Measurements from ENCODE around the gene ADAMTS2. TPM values are rescaled to one million over a fixed set of nuclear protein-coding genes. Genes with fewer than 3 reads are reported as not detected.

Gene ADAMTS2
- polyA plus RNA-seq, 3 donors: 0.74 to 2.3 TPM; not detected in 1

GRCh38 chr5:179303451-179304200 lies 41.6 kb downstream of the ADAMTS2 start:
- peaks cover 10 to 11% of the 10 kb centered on the region in 2 donors for H3K9me3 ChIP-seq (replicated peaks in 1 of 2; ENCODE audit: control insufficient read depth in 1 of 2, insufficient read depth in 1 of 2, low read length in 2 of 2)
- no peaks in the 10 kb centered on the region for H3K79me2 ChIP-seq (ENCODE audit: insufficient read depth, low read length)
- no peaks in the 10 kb centered on the region for H4K20me1 ChIP-seq (ENCODE audit: insufficient read depth, low read length)
- TF ChIP-seq CTCF (IDR thresholded peaks at IDR 0.05): no peak
- H3K36me3 ChIP-seq (replicated peaks in 1 of 2; ENCODE audit: control insufficient read depth in 1 of 2, insufficient read depth in 2 of 2, low read length in 2 of 2): no peaks in the 10 kb centered on the region
- WGBS (ENCODE audit: insufficient coverage): 94% methylated on average over 6 of the region's 14 CpGs
- H3K27ac ChIP-seq (ENCODE audit: low read depth in 1 of 2, low read length in 2 of 2): no peak overlapping the region
- no peaks in the 10 kb centered on the region for H3K27me3 ChIP-seq (ENCODE audit: control insufficient read depth in 2 of 2, insufficient read depth in 2 of 2, low read length in 2 of 2)
- H2AFZ ChIP-seq (ENCODE audit: insufficient read depth, low read depth, low read length, poor library complexity, severe bottlenecking): no peak overlapping the region
- H3K27me3 Mint-ChIP-seq (ENCODE audit: low read depth in 3 of 3): peaks cover 2 to 7% (median 4%) of the 10 kb centered on the region in 3 donors
- intact Hi-C loops (cut with micrococcal nuclease): no loop called here
- peaks cover 4% of the 10 kb centered on the region for H3K4me1 Mint-ChIP-seq
- H3K4me3 ChIP-seq (replicated peaks in 1 of 3; ENCODE audit: low read depth in 2 of 3, low read length in 3 of 3): no peak overlapping the region
- H3K4me1 ChIP-seq (ENCODE audit: control insufficient read depth in 1 of 2, insufficient read depth in 2 of 2, low read length in 2 of 2): no peaks in the 10 kb centered on the region
- no peak overlapping the region for H3K27ac Mint-ChIP-seq
- DNase-seq: no peak
- peaks cover 12 to 40% (median 25%) of the 10 kb centered on the region in 7 donors for H3K9me3 Mint-ChIP-seq
- H3K36me3 Mint-ChIP-seq: no peaks in the 10 kb centered on the region
- H3K4me2 ChIP-seq (replicated peaks; ENCODE audit: extremely low read depth, low read length, poor library complexity, severe bottlenecking): no peak overlapping the region
- no peak overlapping the region for H3K9ac ChIP-seq (ENCODE audit: insufficient read depth, low read length, poor library complexity, severe bottlenecking)
- H3K4me3 Mint-ChIP-seq: no peak overlapping the region

GRCh38 chr5:179302499-179303185 lies 42.6 kb downstream of the ADAMTS2 start:
- no peak overlapping the region for H3K4me3 Mint-ChIP-seq
- Histone ChIP-seq H3K79me2 (ENCODE audit: insufficient read depth, low read length) (no peaks in the 10 kb centered on the region), H3K4me3 (replicated peaks in 1 of 3; ENCODE audit: low read depth in 2 of 3, low read length in 3 of 3) (no peak overlapping the region), H4K20me1 (ENCODE audit: insufficient read depth, low read length) (no peaks in the 10 kb centered on the region), H3K4me2 (replicated peaks; ENCODE audit: extremely low read depth, low read length, poor library complexity, severe bottlenecking) (no peak overlapping the region), H3K9ac (ENCODE audit: insufficient read depth, low read length, poor library complexity, severe bottlenecking) (no peak overlapping the region), H3K4me1 (ENCODE audit: control insufficient read depth in 1 of 2, insufficient read depth in 2 of 2, low read length in 2 of 2) (no peaks in the 10 kb centered on the region), H3K27me3 (ENCODE audit: control insufficient read depth in 2 of 2, insufficient read depth in 2 of 2, low read length in 2 of 2) (no peaks in the 10 kb centered on the region), H3K9me3 (replicated peaks in 1 of 2; ENCODE audit: control insufficient read depth in 1 of 2, insufficient read depth in 1 of 2, low read length in 2 of 2) (peaks cover 11 to 13% of the 10 kb centered on the region in 2 donors), H2AFZ (ENCODE audit: insufficient read depth, low read depth, low read length, poor library complexity, severe bottlenecking) (no peak overlapping the region), H3K27ac (ENCODE audit: low read depth in 1 of 2, low read length in 2 of 2) (no peak overlapping the region), H3K36me3 (replicated peaks in 1 of 2; ENCODE audit: control insufficient read depth in 1 of 2, insufficient read depth in 2 of 2, low read length in 2 of 2) (no peaks in the 10 kb centered on the region)
- H3K27ac Mint-ChIP-seq: no peak overlapping the region
- peaks cover 4% of the 10 kb centered on the region for H3K4me1 Mint-ChIP-seq
- peaks cover 3 to 13% (median 5%) of the 10 kb centered on the region in 3 donors for H3K27me3 Mint-ChIP-seq (ENCODE audit: low read depth in 3 of 3)
- no peaks in the 10 kb centered on the region for H3K36me3 Mint-ChIP-seq
- peaks cover 15 to 42% (median 32%) of the 10 kb centered on the region in 7 donors for H3K9me3 Mint-ChIP-seq
- intact Hi-C loops (cut with micrococcal nuclease): no loop called here
- TF ChIP-seq CTCF (IDR thresholded peaks at IDR 0.05): no peak
- no peak for DNase-seq
- WGBS (ENCODE audit: insufficient coverage): 55% methylated on average over 11 of the region's 13 CpGs
